HG03439 (cell line): Measurements from ENCODE around the gene KLLN.
A peak's percentile ranks its signal among the peaks of the same experiment; 100 is the strongest.
"Not testable (repeated sequence)": the region's sequence is repeated elsewhere in the genome, so short reads cannot be mapped to it uniquely, and the experiment has no call there.

Experiments used
- ATAC-seq: cut with Tn5 transposase; IDR thresholded peaks from one replicate; pipeline ENCODE4 v1.9.1; 2021; ENCODE audit warnings: mild to moderate bottlenecking, moderate library complexity; ENCODE audit not compliant: unreplicated experiment

The KLLN gene

DNA sequence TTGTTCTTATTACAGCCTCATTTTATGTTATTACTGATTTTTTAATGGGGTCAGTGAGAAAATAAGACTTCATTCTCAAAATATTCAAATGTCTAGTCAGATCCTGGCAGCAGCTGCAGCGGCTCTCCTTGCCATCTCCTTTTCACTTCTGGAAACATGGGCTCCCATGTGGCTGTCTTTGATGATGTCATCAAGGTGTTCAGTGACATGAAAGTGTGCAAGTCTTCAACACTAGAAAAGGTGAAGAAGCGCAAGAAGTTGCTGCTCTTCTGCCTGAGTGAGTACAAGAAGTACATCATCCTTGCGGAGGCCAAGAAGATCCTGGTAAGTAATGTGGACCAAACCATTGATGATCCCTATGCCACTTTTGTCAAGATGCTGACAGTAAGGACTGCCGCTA is 19.6 kb downstream of the KLLN start:
- ATAC-seq: no peak

DNA sequence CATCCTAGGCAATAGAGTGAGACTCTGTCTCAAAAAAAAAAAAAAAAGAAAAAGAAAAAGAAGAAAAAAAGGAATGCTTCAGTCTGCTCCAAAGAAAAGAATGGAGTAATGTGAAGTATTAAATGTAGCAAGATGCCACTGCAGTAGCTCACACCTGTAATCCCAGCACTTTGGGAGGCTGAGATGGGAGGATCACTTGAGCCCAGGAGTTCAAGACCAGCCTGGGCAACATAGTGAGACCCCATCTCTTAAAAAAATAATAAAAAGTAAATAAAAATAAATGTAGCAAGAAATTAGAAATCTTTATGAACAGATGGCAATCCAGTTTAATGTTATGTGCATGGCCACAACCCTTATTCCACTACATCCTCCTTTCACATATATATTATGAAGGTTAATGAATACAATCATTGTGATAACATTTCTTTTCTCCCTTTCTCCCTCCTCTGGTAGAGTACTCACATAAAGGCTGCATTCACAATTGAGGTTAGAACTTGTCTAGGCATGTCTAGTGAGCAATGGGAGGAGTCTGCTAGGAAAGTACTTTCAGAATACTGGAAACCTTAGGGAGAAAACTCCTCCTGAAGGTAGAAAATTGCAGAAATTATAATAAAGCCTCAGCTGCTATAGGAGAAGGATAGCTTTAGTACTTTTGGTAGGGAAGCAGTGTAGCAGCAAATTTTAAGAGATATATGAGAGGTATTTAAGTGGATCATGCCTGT is 20.4 kb downstream of the KLLN start:
- no peak for ATAC-seq

DNA sequence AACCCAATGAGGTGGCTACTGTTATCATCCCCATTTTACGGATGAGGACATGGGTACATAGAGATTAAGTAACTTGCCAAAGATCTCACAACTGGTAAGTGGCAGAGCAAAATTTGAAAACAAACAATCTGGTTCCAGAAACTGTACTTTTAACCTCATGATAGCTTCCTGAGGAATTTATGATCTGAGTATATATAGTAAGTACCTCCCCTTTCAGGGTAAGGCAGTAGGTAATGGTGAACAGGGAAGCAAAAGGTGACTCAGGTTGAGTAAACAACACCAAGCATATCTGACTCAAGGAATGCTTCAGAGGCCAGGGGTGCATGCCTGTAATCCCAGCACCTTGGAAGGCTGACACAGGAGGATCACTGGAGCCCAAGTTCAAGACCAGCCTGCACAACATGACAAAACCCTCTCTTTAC is 21.1 kb downstream of the KLLN start:
- no peak for ATAC-seq

DNA sequence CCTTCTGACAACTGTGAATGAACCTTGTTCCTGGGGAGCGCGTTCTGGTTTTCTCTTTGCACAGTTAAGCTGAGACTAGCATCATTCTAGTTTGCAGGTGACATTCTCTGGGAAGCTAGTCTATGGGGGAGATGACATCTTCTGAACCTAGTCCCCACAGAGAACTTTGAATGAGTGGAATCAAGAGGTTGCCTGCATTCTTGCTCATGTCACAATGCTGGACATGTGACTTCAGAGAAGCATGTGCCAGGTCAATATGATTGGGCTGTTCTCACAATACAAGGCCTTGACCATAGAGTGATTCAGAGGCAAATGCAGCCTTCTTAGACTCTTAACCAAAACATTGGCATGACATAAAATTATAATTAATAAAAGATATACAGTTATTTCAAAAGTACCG is 22.1 kb downstream of the KLLN start:
- no peak for ATAC-seq

DNA sequence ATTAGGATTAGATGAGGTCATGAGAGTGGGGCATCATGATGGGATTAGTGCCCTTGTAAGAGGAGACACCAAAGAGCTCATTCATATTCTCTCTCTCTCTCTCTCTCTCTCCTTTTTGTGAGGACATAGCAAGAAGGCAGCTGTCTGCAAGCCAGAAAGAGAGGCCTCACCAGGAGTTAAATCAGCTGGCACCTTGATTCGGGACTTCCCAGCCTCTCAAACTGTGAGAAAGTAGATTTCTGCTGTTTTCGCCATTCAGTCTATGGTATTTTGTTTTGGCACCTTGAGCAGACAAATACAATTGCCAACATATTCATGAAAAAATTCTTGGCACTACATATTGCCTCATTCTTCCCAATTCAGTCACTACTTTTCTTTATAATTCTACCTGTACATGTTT is 24.7 kb downstream of the KLLN start:
- no peak for ATAC-seq

DNA sequence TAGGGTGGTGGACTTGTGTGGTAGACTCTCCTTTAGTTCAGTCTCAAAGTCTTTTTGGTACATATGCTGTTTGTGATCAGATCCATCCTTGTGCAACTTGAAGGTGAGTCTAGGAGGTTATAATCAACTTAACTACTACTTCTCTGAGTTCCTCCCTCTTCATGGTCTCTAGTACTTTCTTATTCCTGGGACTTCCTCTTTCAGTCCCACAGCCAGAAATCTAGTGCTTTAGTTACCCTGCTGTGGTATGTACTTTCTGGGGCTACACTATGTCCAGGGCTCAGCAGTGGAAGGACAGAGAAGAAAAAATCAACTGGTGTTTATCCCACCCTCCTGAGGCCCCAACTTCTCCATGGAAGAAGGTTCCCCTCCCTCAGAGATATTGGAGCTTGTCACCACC is 25.9 kb downstream of the KLLN start:
- ATAC-seq: no peak

DNA sequence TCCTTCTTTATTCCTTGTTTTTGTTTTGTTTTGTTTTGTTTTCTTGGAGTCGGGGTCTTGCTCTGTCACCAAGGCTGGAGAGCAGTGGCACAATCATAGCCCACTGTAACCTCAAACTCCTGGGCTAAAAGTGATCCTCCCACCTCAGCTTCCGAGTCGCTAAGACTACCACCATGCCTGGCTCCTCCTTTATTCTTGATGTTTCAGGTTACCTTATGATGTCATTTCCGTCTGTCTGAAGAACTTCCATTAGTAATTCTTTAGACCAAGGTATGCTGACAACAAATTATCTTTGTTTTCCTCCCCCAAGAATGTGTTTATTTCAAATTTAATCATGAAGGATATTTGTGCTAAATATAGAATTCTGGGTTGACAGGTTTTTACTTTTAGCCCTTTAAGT is 27.2 kb downstream of the KLLN start:
- ATAC-seq: no peak

DNA sequence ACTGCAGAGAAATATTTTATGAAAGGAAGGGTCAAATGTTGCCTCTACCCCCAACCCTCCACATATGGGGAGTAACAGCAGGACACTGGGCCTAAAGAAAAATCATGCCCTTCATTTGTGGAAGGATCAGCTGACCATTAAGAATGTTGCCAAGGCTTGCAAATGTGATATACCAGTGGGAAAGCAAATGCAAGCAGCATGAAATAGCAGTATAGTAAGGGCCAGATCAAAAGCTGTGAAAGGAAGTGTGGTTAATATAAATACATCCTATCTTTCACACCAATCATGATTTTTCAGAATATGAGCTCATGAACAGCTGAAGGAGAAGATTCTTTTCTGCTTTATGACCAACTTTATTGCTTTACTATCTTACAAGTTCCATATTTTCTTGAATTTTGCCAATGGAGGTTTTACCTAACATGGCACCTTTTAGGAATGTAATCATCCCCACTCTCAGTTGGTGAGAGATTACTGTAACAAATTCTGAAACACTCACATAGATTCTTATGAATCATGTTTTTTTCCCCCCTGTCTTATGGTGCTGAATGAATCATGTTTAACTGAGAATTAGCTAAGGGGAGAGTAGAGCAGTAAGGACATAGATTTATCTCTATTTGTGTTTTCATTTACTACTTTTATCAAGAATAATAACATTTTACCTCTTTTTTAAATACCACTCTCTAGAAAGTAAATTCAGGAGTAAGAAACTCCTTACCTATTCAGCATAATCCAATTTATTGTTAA is 33.2 kb downstream of the KLLN start:
- no peak for ATAC-seq

DNA sequence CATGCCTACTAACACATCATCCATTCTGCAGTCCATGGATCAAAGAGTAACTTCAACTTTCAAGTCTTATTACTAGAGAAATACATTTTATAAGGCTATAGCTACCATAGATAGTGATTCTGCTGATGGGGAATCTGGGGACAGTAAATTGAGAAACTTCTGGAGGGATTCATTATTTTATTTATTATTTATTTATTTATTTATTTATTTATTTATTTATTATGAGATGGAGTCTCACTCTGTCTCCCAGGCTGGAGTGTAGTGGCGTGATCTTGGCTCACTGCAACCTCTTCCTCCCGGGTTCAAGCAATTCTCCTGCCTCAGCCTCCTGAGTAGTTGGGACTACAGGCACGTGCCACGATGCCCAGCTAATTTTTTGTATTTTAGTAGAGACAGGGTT is 34.3 kb downstream of the KLLN start:
- ATAC-seq: not testable (repeated sequence)

DNA sequence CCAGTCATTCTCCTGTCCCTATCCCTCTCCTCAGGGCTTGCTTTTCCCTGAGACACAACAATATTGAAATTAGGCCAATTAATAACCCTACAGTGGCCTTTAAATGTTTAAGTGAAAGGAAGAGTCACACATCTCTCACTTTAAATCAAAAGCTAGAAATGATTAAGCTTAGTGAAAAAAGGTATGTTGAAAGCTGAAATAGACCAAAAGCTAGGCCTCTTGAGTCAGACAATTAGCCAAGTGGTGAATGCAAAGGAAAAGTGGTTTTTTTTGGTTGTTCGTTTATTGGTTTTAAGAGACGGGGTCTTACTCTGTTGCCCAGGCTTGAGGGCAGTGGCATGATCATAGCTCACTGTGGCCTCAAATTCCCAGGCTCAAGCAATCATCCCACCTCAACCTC is 35.7 kb downstream of the KLLN start:
- ATAC-seq: no peak

DNA sequence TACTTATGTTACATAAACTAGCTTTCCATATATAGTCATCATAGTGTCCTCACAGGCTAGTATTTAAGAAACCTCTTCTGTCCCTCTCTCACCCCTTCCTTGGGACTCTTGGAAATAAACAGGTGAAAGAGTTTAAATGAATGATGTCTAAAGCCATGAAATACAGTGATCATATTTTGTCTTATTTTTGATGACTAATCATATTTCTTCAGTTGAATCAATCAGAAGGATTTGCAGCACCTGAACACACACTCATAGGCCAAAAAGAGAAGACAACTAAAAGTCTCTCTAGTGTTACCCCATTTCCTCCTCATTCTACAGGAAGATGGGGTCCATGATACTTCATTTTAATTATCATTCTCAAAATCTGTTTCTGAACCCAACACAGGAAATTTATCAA is 36.7 kb downstream of the KLLN start:
- ATAC-seq: no peak

DNA sequence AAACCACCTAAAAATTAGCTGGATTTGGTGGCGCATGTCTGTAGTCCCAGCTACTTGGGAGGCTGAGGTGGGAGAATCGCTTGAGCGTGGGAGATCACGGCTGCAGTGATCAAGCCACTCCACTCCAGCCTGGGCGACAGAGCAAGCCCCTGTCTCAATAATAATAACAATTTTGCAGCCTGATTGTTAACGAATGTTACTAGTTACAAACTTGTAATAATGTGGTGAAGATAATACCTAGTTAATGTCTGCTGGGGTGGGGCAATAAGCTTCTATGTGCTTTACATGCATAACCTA is 44.1 kb downstream of the KLLN start:
- ATAC-seq: no peak

DNA sequence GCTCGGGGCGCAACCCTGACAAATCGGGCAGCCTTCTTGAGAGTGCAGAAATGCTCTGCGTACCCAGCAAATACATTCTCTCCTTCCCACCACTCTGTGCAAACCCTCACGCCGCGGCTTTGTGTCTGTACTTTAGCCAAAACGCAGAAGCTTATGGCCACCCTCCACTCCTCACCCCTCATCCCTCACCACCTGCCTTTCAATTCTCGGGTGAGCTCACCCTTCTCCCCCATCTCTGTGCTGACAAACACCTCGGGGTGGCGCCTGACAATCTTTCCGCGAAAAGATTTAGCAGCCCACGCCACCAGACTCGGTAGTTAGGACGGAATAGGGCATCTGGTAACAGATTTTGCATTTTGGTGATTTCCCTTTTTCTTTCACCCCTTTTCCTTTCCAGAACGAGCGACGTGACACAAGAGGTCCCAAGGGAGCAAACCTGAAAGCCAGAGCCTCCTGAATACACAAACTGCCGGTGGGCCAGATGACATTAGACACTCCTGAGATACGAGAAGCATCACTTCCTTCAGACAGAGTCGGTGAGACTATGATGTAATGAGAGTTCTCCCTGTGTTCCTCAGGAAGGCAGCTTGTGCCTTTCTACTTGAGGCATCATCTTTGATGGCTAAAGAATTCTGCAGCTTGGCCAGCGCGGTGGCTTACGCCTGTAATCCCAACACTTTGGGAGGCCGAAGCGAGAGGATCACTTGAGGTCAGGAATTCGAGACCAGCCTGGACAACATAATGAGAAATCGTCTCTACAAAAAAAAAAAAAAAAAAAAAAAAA is 44.6 kb downstream of the KLLN start:
- peak; percentile 51 for ATAC-seq

DNA sequence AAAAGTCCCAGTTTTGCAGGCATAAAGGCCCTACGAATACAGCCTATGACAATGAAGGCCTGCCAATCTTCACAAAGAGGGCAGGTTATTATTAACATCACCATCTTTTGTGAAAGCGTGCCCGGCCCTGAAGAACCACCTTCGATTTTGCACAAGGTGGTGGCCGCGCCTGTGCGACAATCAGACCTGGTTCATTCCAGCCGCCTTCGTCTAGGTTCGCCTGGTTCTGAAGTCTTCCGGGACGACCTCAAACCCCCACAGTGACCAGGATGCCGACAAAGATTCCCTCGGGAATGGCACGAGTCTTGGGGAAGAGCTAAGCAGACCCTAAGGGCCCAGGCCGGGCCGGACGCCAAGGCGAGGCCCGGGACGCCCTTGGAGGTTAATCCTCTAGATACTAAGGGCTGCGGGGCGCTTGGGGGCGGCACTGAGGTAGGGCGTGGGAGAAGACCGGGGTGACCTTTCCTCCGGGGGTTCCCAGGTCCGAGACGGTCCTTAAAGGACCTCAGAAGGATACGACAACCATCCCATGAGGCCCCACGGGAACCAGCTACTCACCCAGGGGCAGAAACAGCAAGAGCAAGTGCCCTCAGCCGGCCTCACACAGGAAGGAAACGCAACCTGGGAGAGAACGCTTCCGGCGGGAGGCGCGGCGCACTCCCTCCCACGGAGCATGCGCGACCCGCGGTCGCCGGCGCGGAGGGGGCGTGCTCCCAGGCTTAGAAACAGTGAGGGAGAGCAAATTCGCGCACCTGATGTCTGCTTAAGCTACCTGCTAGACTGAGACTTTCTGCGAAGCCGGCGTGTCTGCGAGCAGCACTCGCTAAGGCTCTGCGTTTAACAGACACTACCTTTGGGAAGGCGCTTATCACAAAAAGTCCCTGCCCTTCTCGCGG is 45.5 kb downstream of the KLLN start, which contains the start of gene ATAD1:
Gene ATAD1, minus strand, starts transcription at position 618 of the 896 bp plus-strand sequence. CDS start 3,627 bp downstream, outside the sequence.
- ATAC-seq: peak; percentile 66

DNA sequence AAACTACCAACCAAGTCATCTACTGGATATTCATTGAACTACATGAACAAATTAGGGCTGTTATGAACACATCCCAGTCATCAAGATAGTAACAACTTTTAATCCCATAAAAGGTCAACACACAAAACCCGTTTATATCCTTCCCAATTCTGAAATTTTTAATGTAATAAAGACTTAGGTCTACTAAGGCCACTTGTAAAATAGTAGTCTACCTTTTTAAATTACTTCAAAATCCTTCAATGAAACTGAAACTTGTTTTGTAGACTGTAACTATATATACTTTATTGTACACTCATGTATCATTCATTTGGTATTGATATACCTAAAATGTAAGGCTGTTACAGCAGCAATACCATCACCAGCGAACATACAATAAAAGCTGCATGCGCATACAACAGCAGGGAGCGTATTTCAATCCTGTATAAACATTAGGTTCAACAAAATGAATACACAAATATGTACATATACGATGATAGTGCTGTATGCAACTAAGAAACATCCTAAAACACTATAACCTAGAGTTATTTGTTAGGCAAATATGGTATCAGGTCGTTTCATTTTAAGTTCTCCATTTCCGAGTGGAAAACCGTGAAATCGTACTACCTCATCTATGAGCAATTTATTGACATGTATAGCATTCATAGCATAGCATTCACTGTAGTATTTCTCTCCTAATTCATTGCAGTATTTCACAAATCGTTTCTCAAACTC is 46.3 kb downstream of the KLLN start:
- no peak for ATAC-seq

DNA sequence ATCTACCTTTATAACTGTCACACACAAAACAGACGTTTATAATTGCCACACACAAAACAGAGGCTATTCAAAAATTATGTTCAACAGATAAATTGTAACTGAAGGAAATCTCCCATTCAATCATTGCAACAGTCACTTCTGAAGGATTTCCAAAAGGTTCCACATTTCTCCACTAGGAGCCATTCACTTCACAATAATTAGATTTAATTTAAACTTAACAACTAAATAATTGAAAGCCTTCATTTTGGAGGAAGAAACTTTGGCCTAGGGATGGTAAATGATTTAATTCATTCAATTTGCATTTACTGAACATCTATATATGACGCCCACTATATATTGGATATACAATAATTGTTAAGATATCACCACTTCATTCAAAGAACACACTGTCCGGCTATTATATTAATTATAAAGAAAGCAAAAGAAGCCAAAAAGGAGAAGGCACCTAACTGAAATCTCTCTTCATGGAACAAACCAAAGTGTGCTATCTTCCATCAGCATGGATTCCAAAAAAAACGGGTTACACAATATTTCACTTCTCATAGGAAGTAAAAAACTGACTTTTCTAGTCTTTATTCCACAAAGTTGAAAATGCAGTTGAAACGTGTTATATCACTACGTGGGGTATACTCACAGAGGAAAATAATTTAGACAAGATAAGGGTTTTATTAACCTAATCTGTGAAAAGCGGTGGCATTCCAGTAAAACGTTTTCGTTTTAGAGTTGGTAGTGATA is 47.0 kb downstream of the KLLN start:
- no peak for ATAC-seq
